ENCODE measurements around the gene ABCC4. TPM values are rescaled to one million over a fixed set of nuclear protein-coding genes. Genes with fewer than 3 reads are reported as not detected.

ABCC4 gene
- total and polyA plus RNA-seq, 2 experiments from 2014 or later, result 4.3 to 12.2 TPM

GRCh38 chr13:95296326-95296925 is 4.8 kb downstream of the ABCC4 start:
- Histone ChIP-seq H3K4me1 (ENCODE audit: insufficient read depth) (0 out of 2 replicates have a peak, but pooled peaks cover 5% of the 10 kb centered on the region), H3K27me3 (ENCODE audit: insufficient read depth) (peaks cover 7% of the 10 kb centered on the region), H4K20me1 (replicated peaks; ENCODE audit: insufficient read depth) (no peaks in the 10 kb centered on the region; the same call in 1 of the 2 replicates), H3K36me3 (ENCODE audit: insufficient read depth) (no peaks in the 10 kb centered on the region), H3K4me3 (no peak overlapping the region), H3K27ac (ENCODE audit: low read depth) (no peak overlapping the region), H3F3A (replicated peaks; ENCODE audit: low read depth) (no peaks in the 10 kb centered on the region), H3K79me2 (replicated peaks; ENCODE audit: insufficient read depth) (peaks cover 3% of the 10 kb centered on the region), H3K4me2 (no peak overlapping the region), H2AFZ (no peak overlapping the region), H3K9me2 (ENCODE audit: insufficient read depth) (no peaks in the 10 kb centered on the region)
- Mint-ChIP-seq H3K36me3 (ENCODE audit: low read depth) (peaks cover 2% of the 10 kb centered on the region; the same call in 1 of the 3 replicates), H3K9me3 (peaks cover 2% of the 10 kb centered on the region; the same call in 2 of the 3 replicates), H3K27me3 (ENCODE audit: insufficient read depth, low read depth, poor library complexity) (peaks cover 6% of the 10 kb centered on the region), H3K27ac (no peak overlapping the region), H3K4me3 (no peak overlapping the region), H3K4me1 (peaks cover 4% of the 10 kb centered on the region; the same call in 1 of the 3 replicates)
- no peak for TF ChIP-seq JUNB (IDR thresholded peaks at IDR 0.05; ENCODE audit: unreplicated experiment)
- TF ChIP-seq REST (IDR thresholded peaks at IDR 0.05; ENCODE audit: unreplicated experiment), result no peak
- peak; percentile 79 to 87 for TF ChIP-seq CTCF (conservative IDR thresholded peaks at IDR 0.05; ENCODE audit: low read depth in 2 of 2)
- ATAC-seq (peak; percentile 74), DNase-seq (ENCODE audit: low spot score) (peak; percentile 80)

GRCh38 chr13:95295026-95295425 is 6.2 kb downstream of the ABCC4 start:
- Histone ChIP-seq H3K36me3 (ENCODE audit: insufficient read depth) (no peaks in the 10 kb centered on the region), H3K4me3 (no peak overlapping the region), H3F3A (replicated peaks; ENCODE audit: low read depth) (no peaks in the 10 kb centered on the region), H3K27ac (ENCODE audit: low read depth) (no peak overlapping the region), H3K79me2 (replicated peaks; ENCODE audit: insufficient read depth) (peaks cover 3% of the 10 kb centered on the region), H2AFZ (no peak overlapping the region), H3K4me1 (ENCODE audit: insufficient read depth) (no peaks in the 10 kb centered on the region), H3K4me2 (no peak overlapping the region), H4K20me1 (replicated peaks; ENCODE audit: insufficient read depth) (no peaks in the 10 kb centered on the region; the same call in 1 of the 2 replicates), H3K27me3 (ENCODE audit: insufficient read depth) (peaks cover 1% of the 10 kb centered on the region), H3K9me2 (ENCODE audit: insufficient read depth) (no peaks in the 10 kb centered on the region)
- H3K27me3 Mint-ChIP-seq (ENCODE audit: insufficient read depth, low read depth, poor library complexity), result peaks cover 5% of the 10 kb centered on the region
- H3K36me3 Mint-ChIP-seq (ENCODE audit: low read depth), result peaks cover 2% of the 10 kb centered on the region; the same call in 1 of the 3 replicates
- no peaks in the 10 kb centered on the region for H3K4me1 Mint-ChIP-seq
- H3K4me3 Mint-ChIP-seq, result no peak overlapping the region
- ATAC-seq (no peak), DNase-seq (ENCODE audit: low spot score) (no peak)
- H3K9me3 Mint-ChIP-seq, result no peaks in the 10 kb centered on the region; the same call in 2 of the 3 replicates
- H3K27ac Mint-ChIP-seq, result no peak overlapping the region
- TF ChIP-seq CTCF (conservative IDR thresholded peaks at IDR 0.05; ENCODE audit: low read depth in 2 of 2) (no peak), CREB1 (CRISPR knock-in tag; IDR thresholded peaks at IDR 0.05; ENCODE audit: low read depth) (no peak), ZNF331 (CRISPR knock-in tag; IDR thresholded peaks at IDR 0.05; ENCODE audit: low read depth) (no peak), EZH2 (IDR thresholded peaks at IDR 0.05; ENCODE audit: low read depth, unreplicated experiment) (no peak), ZNF114 (CRISPR knock-in tag; IDR thresholded peaks at IDR 0.05) (no peak), POLR2AphosphoS5 (IDR thresholded peaks at IDR 0.05; ENCODE audit: low read depth) (no peak), NANOG (IDR thresholded peaks at IDR 0.05; ENCODE audit: borderline replicate concordance) (no peak), REST (IDR thresholded peaks at IDR 0.05; ENCODE audit: unreplicated experiment) (no peak), JUNB (IDR thresholded peaks at IDR 0.05; ENCODE audit: unreplicated experiment) (no peak), STAT1 (IDR thresholded peaks at IDR 0.05; ENCODE audit: unreplicated experiment) (no peak), EZH2phosphoT487 (IDR thresholded peaks at IDR 0.05; ENCODE audit: unreplicated experiment) (no peak)
